Measurements from ENCODE around the gene GREB1L. TPM values are rescaled to one million over a fixed set of nuclear protein-coding genes. Genes with fewer than 3 reads are reported as not detected.

The GREB1L gene
- total RNA-seq, 4 donors from 2014 or later, result 13.2 to 16.0 (median 14.5) TPM

DNA sequence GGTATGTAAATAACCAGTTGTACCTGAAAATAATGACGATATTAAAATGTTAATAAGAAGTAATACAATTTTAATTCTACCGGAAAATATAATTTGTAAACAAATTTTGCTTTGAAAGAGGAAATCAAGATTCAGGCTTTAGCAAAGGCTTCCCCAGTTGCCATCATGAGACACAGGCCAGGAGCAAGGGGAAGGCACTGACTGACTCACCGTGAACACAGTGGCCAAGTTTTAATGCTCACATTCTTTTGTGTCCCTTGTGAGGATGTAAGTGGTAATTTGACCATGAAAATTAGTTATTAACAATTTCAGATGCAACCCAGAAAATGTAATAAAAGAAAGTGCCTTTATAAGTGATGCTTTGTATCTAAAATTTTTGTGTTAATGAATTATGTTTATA is 164.1 kb downstream of the GREB1L start:
- intact Hi-C loops (cut with DNase I), result no loop called here
- no peaks in the 10 kb centered on the region for H3K4me1 ChIP-seq
- no peak for TF ChIP-seq POLR2A (IDR thresholded peaks at IDR 0.05; ENCODE audit: low read depth)
- TF ChIP-seq, protein P1, sequence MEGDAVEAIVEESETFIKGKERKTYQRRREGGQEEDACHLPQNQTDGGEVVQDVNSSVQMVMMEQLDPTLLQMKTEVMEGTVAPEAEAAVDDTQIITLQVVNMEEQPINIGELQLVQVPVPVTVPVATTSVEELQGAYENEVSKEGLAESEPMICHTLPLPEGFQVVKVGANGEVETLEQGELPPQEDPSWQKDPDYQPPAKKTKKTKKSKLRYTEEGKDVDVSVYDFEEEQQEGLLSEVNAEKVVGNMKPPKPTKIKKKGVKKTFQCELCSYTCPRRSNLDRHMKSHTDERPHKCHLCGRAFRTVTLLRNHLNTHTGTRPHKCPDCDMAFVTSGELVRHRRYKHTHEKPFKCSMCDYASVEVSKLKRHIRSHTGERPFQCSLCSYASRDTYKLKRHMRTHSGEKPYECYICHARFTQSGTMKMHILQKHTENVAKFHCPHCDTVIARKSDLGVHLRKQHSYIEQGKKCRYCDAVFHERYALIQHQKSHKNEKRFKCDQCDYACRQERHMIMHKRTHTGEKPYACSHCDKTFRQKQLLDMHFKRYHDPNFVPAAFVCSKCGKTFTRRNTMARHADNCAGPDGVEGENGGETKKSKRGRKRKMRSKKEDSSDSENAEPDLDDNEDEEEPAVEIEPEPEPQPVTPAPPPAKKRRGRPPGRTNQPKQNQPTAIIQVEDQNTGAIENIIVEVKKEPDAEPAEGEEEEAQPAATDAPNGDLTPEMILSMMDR (IDR thresholded peaks at IDR 0.05), result no peak
- no peak for TF ChIP-seq POLR2AphosphoS5 (IDR thresholded peaks at IDR 0.05)
- no peak for TF ChIP-seq EP300 (IDR thresholded peaks at IDR 0.05)
- H3K27me3 ChIP-seq, result no peaks in the 10 kb centered on the region
- no peaks in the 10 kb centered on the region for H3K9me3 ChIP-seq
- WGBS, result 91% methylated on average over 3 of the region's 3 CpGs
- no peak overlapping the region for H3K27ac ChIP-seq (replicated peaks in 1 of 4)
- no peaks in the 10 kb centered on the region for H3K36me3 ChIP-seq
- no peak for DNase-seq (ENCODE audit: extremely low spot score)
- no peak overlapping the region for H3K4me3 ChIP-seq

DNA sequence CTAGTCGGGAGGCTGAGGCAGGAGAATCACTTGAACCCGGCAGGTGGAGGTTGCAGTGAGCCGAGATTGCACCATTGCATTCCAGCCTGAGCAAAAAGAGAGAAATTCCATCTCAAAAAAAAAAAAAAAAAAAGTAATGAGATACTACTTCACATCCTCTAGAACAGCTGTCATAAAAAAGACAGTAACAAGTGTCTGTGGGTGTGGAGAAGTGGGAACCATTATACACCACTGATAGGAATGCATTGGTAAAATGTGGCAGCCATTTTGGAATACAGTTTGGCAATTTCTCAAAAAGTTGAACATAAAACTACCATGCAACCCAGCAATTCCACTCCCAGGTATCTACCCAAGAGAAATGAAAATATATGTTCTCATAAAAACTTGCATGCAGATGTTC is 166.6 kb downstream of the GREB1L start:
- 96% methylated on average over 3 of the region's 3 CpGs for WGBS
- H3K36me3 ChIP-seq, result no peaks in the 10 kb centered on the region
- H3K4me1 ChIP-seq, result no peaks in the 10 kb centered on the region
- H3K9me3 ChIP-seq, result no peaks in the 10 kb centered on the region
- DNase-seq (ENCODE audit: extremely low spot score), result no peak
- H3K27me3 ChIP-seq, result no peaks in the 10 kb centered on the region
- TF ChIP-seq, protein P1 (IDR thresholded peaks at IDR 0.05), result no peak
- TF ChIP-seq EP300 (IDR thresholded peaks at IDR 0.05) (no peak), POLR2A (IDR thresholded peaks at IDR 0.05; ENCODE audit: low read depth) (no peak), POLR2AphosphoS5 (IDR thresholded peaks at IDR 0.05) (no peak)
- H3K4me3 ChIP-seq, result no peak overlapping the region
- intact Hi-C loops (cut with DNase I), result no loop called here
- no peak overlapping the region for H3K27ac ChIP-seq (replicated peaks in 1 of 4)

DNA sequence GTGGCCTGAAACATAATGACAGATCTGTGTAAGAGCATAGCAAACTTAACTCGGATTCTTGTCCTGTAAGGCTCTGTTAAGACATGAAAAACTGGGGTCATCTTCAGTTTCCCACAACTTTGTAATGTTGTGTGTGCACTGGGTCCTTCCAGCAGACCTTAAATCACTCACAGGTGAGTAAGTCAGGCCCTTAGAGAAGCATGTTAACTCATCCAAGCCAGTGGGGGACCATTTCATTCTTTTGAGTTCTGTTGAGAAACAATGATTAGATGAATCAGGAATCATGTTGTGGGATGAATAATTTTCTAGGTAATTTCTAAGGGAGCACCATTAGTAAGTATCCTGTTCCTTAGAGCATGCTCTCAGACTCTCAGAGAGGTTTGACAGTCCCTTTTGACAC is 191.4 kb downstream of the GREB1L start:
- intact Hi-C loops (cut with DNase I), result loop anchor here (10.0 kb wide), 2 partner anchors 59 to 61 kb away; no protein-coding TSS in a partner anchor
- Histone ChIP-seq H3K36me3 (no peaks in the 10 kb centered on the region), H3K27me3 (no peaks in the 10 kb centered on the region), H3K9me3 (no peaks in the 10 kb centered on the region), H3K4me1 (no peaks in the 10 kb centered on the region), H3K27ac (replicated peaks in 1 of 4) (no peak overlapping the region), H3K4me3 (no peak overlapping the region)
- DNase-seq (ENCODE audit: extremely low spot score), result no peak
- 45% methylated on average over 1 of the region's 1 CpG for WGBS
- TF ChIP-seq EP300 (IDR thresholded peaks at IDR 0.05) (no peak), POLR2AphosphoS5 (IDR thresholded peaks at IDR 0.05) (no peak), POLR2A (IDR thresholded peaks at IDR 0.05; ENCODE audit: low read depth) (no peak)
- TF ChIP-seq, protein P1 (IDR thresholded peaks at IDR 0.05), result no peak

DNA sequence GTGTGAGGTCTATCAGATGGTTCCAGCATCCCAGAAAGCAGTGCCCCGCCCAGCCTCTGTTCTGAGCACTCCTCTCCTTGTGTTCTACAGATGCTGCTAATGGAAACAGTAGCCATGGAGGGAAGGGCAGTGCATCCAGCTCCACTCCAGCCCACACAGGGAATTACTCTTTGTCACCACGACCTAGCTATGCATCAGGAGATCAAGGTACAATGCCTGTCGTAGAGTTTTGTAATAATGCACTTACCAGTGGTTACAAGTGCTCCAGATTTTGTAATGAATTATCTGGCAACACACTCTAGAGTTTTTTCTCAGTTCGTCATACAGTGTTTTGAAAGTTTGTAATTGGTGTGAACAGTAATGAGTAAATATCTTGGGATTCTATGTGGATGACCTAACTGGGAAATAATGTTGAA is 197.4 kb downstream of the GREB1L start:
- intact Hi-C loops (cut with DNase I), result loop anchor here (5.0 to 10.0 kb wide), 3 partner anchors 55 to 227 kb away; no protein-coding TSS in a partner anchor
- TF ChIP-seq POLR2AphosphoS5 (IDR thresholded peaks at IDR 0.05) (no peak), POLR2A (IDR thresholded peaks at IDR 0.05; ENCODE audit: low read depth) (no peak), EP300 (IDR thresholded peaks at IDR 0.05) (no peak)
- TF ChIP-seq, protein P1 (IDR thresholded peaks at IDR 0.05), result no peak
- no peak for DNase-seq (ENCODE audit: extremely low spot score)
- no peaks in the 10 kb centered on the region for H3K27me3 ChIP-seq
- H3K4me1 ChIP-seq, result peaks cover 0 to 7% (median 0%) of the 10 kb centered on the region in 4 donors
- H3K4me3 ChIP-seq, result no peak overlapping the region
- H3K36me3 ChIP-seq, result no peaks in the 10 kb centered on the region
- no peak overlapping the region for H3K27ac ChIP-seq (replicated peaks in 1 of 4)
- WGBS, result 65% methylated on average over 4 of the region's 4 CpGs
- no peaks in the 10 kb centered on the region for H3K9me3 ChIP-seq

DNA sequence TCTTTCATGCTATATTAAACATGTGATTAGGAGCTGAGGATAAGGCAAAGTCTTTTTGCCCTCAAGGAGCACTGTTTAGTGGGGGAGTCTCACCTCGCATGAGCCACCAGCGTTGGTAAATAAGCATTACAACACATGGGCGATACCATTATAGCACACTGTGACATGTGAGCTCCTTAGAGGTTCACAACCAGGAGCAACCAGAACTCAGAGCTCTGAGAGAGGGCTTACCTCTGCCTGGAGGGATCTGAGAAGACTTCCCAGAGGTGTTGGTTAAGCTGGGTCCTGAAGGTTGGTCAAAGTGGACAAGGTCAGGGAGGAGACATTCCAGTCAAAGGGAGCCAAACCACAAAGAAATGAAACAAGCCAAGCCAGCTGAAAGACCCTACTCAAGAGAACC is 199.6 kb downstream of the GREB1L start:
- peaks cover 0 to 7% (median 0%) of the 10 kb centered on the region in 4 donors for H3K4me1 ChIP-seq
- intact Hi-C loops (cut with DNase I), result no loop called here
- no peak for DNase-seq (ENCODE audit: extremely low spot score)
- H3K36me3 ChIP-seq, result no peaks in the 10 kb centered on the region
- TF ChIP-seq POLR2AphosphoS5 (IDR thresholded peaks at IDR 0.05) (no peak), EP300 (IDR thresholded peaks at IDR 0.05) (no peak), POLR2A (IDR thresholded peaks at IDR 0.05; ENCODE audit: low read depth) (no peak)
- TF ChIP-seq, protein P1 (IDR thresholded peaks at IDR 0.05), result no peak
- H3K27ac ChIP-seq (replicated peaks in 1 of 4), result no peak overlapping the region
- WGBS, result 83% methylated on average over 3 of the region's 3 CpGs
- H3K9me3 ChIP-seq, result no peaks in the 10 kb centered on the region
- H3K4me3 ChIP-seq, result no peak overlapping the region
- no peaks in the 10 kb centered on the region for H3K27me3 ChIP-seq

All from esophagus muscularis mucosa (tissue), 4 donors.